Gastrocnemius medialis (tissue), 4 donors: Measurements from ENCODE around the gene NAA25.
"Not testable (repeated sequence)": the region's sequence is repeated elsewhere in the genome, so short reads cannot be mapped to it uniquely, and the experiment has no call there.

ENCODE experiments used
- POLR2A ChIP-seq, 2 donors: fragments of 450-650 bp; IDR thresholded peaks; one replicate each; pipeline ENCODE4 v1.6.1; 2017; ENCODE audit warnings: antibody characterized with exemption in 2 of 2, mild to moderate bottlenecking in 2 of 2, moderate library complexity in 2 of 2
- TF ChIP-seq, protein P1 (sequence below), 5 experiments: fragments of 450-650 bp in 3 of 5; fragments of 200-600 bp in 2 of 5; sonication (generic) in 2 of 5; IDR thresholded peaks in 4 of 5; conservative IDR thresholded peaks in 1 of 5; 1 replicate in 4 of 5; 2 replicates in 1 of 5; pipeline ENCODE4 v1.5.1; 2016 to 2019; ENCODE audit warnings: antibody characterized with exemption in 5 of 5, mild to moderate bottlenecking in 3 of 5, moderate library complexity in 3 of 5

DNA sequence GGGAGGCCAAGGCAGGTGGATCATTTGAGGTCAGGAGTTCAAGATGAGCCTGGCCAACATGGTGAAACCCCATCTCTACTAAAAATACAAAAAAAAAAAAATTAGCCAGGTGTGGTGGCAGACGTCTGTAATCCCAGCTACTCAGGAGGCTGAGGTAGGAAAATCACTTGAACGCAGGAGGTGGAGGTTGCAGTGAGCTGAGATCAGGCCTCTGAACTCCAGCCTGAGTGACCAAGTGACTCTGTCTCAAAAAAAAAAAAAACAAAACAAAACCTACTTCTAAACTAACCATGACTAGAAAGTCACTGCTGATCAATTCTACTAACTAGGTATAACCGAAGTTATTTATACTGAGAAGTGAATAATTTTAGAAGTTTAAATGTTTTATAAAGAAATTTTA, 99.0 kb downstream of the NAA25 start:
- TF ChIP-seq, protein P1, sequence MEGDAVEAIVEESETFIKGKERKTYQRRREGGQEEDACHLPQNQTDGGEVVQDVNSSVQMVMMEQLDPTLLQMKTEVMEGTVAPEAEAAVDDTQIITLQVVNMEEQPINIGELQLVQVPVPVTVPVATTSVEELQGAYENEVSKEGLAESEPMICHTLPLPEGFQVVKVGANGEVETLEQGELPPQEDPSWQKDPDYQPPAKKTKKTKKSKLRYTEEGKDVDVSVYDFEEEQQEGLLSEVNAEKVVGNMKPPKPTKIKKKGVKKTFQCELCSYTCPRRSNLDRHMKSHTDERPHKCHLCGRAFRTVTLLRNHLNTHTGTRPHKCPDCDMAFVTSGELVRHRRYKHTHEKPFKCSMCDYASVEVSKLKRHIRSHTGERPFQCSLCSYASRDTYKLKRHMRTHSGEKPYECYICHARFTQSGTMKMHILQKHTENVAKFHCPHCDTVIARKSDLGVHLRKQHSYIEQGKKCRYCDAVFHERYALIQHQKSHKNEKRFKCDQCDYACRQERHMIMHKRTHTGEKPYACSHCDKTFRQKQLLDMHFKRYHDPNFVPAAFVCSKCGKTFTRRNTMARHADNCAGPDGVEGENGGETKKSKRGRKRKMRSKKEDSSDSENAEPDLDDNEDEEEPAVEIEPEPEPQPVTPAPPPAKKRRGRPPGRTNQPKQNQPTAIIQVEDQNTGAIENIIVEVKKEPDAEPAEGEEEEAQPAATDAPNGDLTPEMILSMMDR (IDR thresholded peaks at IDR 0.05 in 4 of 5, conservative IDR thresholded peaks at IDR 0.05 in 1 of 5): not testable (repeated sequence)
- not testable (repeated sequence) for TF ChIP-seq POLR2A (IDR thresholded peaks at IDR 0.05)
